Astrocyte (in vitro differentiated cells and primary cell): ENCODE measurements around the gene EID3. TPM values are rescaled to one million over a fixed set of nuclear protein-coding genes. Genes with fewer than 3 reads are reported as not detected.

Experiments
- DNase-seq: peaks from one replicate; pipeline ENCODE4 v3.0.0-alpha.2; 2010; ENCODE audit warnings: low read depth
- FAIRE-seq: peaks from 2 replicates; lab custom pipeline; 2011; peaks lifted over from hg19 to GRCh38; lab: Jason Lieb, UNC
- H2AFZ ChIP-seq: 2 replicates; pipeline ENCODE4 v1.6.0; 2012; ENCODE audit warnings: low read depth, low read length, inconsistent platforms
- H3K27ac ChIP-seq: 2 replicates; pipeline ENCODE4 v1.5.1; 2011; ENCODE audit warnings: low read depth, low read length, inconsistent platforms
- H3K27me3 ChIP-seq: 2 replicates; pipeline ENCODE4 v1.6.0; 2011; ENCODE audit warnings: low read length, inconsistent platforms; ENCODE audit not compliant: insufficient read depth
- H3K36me3 ChIP-seq: 2 replicates; pipeline ENCODE4 v1.5.1; 2011; ENCODE audit warnings: low read length, inconsistent platforms; ENCODE audit not compliant: insufficient read depth
- H3K4me1 ChIP-seq: 2 replicates; pipeline ENCODE4 v1.5.1; 2011; ENCODE audit warnings: low read length, inconsistent platforms; ENCODE audit not compliant: insufficient read depth
- H3K4me2 ChIP-seq: 2 replicates; pipeline ENCODE4 v1.6.0; 2012; ENCODE audit warnings: low read length, inconsistent platforms
- H3K4me3 ChIP-seq: 2 replicates; pipeline ENCODE4 v1.5.1; 2011; ENCODE audit warnings: low read depth, mild to moderate bottlenecking, low read length, inconsistent platforms; ENCODE audit not compliant: insufficient read depth
- H3K79me2 ChIP-seq: 2 replicates; pipeline ENCODE4 v1.6.0; 2012; ENCODE audit warnings: mild to moderate bottlenecking, low read length, inconsistent platforms; ENCODE audit not compliant: insufficient read depth
- H3K9ac ChIP-seq: 2 replicates; pipeline ENCODE4 v1.6.0; 2012; ENCODE audit warnings: mild to moderate bottlenecking, low read length, inconsistent platforms
- H3K9me3 ChIP-seq: 2 replicates; pipeline ENCODE4 v1.5.1; 2012; ENCODE audit warnings: low read depth, mild to moderate bottlenecking, low read length, inconsistent platforms; ENCODE audit not compliant: insufficient read depth
- H4K20me1 ChIP-seq: 2 replicates; pipeline ENCODE4 v1.6.0; 2012; ENCODE audit warnings: low read length, inconsistent platforms; ENCODE audit not compliant: insufficient read depth
- H3K27ac Mint-ChIP-seq: one replicate; pipeline ENCODE4 v1.8.0; 2021; ENCODE audit warnings: mild to moderate bottlenecking, mixed read lengths; ENCODE audit not compliant: unreplicated experiment
- H3K27me3 Mint-ChIP-seq: one replicate; pipeline ENCODE4 v1.8.0; 2021; ENCODE audit warnings: low read depth, mixed read lengths; ENCODE audit not compliant: unreplicated experiment
- H3K36me3 Mint-ChIP-seq: one replicate; pipeline ENCODE4 v1.8.0; 2021; ENCODE audit warnings: low read depth, mixed read lengths; ENCODE audit not compliant: unreplicated experiment
- H3K4me1 Mint-ChIP-seq: one replicate; pipeline ENCODE4 v1.8.0; 2021; ENCODE audit warnings: low read depth, mixed read lengths; ENCODE audit not compliant: unreplicated experiment
- H3K4me3 Mint-ChIP-seq: one replicate; pipeline ENCODE4 v1.8.0; 2021; ENCODE audit warnings: mild to moderate bottlenecking, moderate library complexity, mixed read lengths; ENCODE audit not compliant: unreplicated experiment
- H3K9me3 Mint-ChIP-seq: one replicate; pipeline ENCODE4 v1.8.0; 2021; ENCODE audit warnings: mild to moderate bottlenecking, mixed read lengths; ENCODE audit not compliant: unreplicated experiment
- EZH2 ChIP-seq: IDR thresholded peaks from 2 replicates; pipeline ENCODE4 v1.6.1; 2012; ENCODE audit warnings: mild to moderate bottlenecking, low read length, inconsistent platforms; ENCODE audit not compliant: insufficient read depth
- total RNA-seq: library from RNA; stranded (reverse); gene quantifications from 2 replicates; pipeline ENCODE4 v1.2.1, GENCODE V29; 2021
- TF ChIP-seq, protein P1 (sequence below): IDR thresholded peaks from 2 replicates; pipeline ENCODE4 v1.5.1; 2011; ENCODE audit warnings: low read depth, mild to moderate bottlenecking, inconsistent platforms, low read length, moderate library complexity; ENCODE audit not compliant: insufficient read depth

The EID3 gene
- total RNA-seq, 1 donor from 2014 or later: 1.9 TPM

DNA sequence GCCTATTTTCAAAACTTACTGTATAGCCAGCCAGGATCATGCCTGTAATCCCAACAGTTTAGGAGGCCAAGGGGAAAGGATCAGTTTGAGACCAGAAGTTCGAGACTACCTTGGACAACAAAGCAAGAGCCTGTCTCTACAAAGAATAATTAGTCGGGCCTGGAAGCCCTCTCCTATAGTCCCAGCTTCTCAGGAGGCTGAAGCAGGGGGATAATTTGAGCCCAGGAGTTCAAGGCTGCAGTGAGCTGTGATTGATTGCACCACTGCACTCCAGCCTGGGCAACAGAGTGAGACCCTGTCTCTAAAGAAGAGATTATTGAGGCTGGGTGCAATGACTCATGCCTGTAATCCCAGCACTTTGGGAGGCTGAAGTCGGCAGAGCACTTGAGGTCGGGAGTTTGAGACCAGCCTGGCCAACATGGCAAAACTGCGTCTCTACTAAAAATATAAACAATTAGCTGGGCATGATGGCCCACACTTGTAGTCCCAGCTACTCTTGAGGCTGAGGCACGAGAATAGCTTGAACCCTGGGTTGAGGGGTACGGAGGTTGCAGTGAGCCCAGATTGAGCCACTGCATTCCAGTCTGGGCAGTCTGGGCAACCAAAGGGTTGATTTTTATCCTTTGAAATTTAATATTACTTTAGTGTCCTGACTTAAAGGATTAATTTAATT lies 14.1 kb downstream of the EID3 start:
- Histone ChIP-seq H3K36me3 (peaks cover 80% of the 10 kb centered on the region), H3K9me3 (no peaks in the 10 kb centered on the region), H3K4me1 (no peaks in the 10 kb centered on the region), H3K4me3 (no peak overlapping the region), H3K79me2 (peaks cover 58% of the 10 kb centered on the region), H4K20me1 (peaks cover 54% of the 10 kb centered on the region), H2AFZ (no peak overlapping the region), H3K4me2 (no peak overlapping the region), H3K27me3 (no peaks in the 10 kb centered on the region), H3K27ac (no peak overlapping the region), H3K9ac (no peak overlapping the region)
- peaks cover 22% of the 10 kb centered on the region for H3K36me3 Mint-ChIP-seq
- no peak for FAIRE-seq
- H3K9me3 Mint-ChIP-seq: no peaks in the 10 kb centered on the region
- no peaks in the 10 kb centered on the region for H3K4me1 Mint-ChIP-seq
- TF ChIP-seq, protein P1, sequence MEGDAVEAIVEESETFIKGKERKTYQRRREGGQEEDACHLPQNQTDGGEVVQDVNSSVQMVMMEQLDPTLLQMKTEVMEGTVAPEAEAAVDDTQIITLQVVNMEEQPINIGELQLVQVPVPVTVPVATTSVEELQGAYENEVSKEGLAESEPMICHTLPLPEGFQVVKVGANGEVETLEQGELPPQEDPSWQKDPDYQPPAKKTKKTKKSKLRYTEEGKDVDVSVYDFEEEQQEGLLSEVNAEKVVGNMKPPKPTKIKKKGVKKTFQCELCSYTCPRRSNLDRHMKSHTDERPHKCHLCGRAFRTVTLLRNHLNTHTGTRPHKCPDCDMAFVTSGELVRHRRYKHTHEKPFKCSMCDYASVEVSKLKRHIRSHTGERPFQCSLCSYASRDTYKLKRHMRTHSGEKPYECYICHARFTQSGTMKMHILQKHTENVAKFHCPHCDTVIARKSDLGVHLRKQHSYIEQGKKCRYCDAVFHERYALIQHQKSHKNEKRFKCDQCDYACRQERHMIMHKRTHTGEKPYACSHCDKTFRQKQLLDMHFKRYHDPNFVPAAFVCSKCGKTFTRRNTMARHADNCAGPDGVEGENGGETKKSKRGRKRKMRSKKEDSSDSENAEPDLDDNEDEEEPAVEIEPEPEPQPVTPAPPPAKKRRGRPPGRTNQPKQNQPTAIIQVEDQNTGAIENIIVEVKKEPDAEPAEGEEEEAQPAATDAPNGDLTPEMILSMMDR: no peak
- no peak for TF ChIP-seq EZH2
- H3K27ac Mint-ChIP-seq: no peak overlapping the region
- H3K27me3 Mint-ChIP-seq: no peaks in the 10 kb centered on the region
- DNase-seq: no peak
- H3K4me3 Mint-ChIP-seq: no peak overlapping the region

DNA sequence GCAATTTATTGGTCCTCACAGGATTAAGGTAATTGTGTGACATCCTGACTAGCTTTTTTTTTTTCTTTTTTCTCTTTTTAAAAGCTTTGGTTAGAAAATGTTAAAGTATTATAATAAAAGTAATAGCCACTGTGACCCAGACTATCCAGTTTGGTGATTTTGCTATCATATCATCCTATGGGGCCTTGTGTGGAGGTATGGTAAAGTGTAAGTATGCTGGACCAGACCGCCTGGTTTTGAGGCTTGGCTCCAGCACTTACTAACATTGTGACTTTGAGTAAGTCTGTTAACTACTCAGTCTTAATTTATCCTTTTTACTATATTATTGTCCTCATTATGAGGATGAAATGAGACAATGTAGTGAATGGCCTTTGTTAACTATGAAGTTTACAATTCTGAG lies 15.5 kb downstream of the EID3 start:
- no peaks in the 10 kb centered on the region for H3K27me3 Mint-ChIP-seq
- H3K9me3 Mint-ChIP-seq: no peaks in the 10 kb centered on the region
- H3K4me1 ChIP-seq: no peaks in the 10 kb centered on the region
- peaks cover 67% of the 10 kb centered on the region for H3K36me3 ChIP-seq
- H2AFZ ChIP-seq: no peak overlapping the region
- FAIRE-seq (no peak), DNase-seq (no peak)
- H4K20me1 ChIP-seq: peaks cover 44% of the 10 kb centered on the region
- peaks cover 47% of the 10 kb centered on the region for H3K79me2 ChIP-seq
- H3K9ac ChIP-seq: no peak overlapping the region
- H3K27me3 ChIP-seq: no peaks in the 10 kb centered on the region
- no peak overlapping the region for H3K4me2 ChIP-seq
- no peak overlapping the region for H3K4me3 Mint-ChIP-seq
- no peak overlapping the region for H3K27ac Mint-ChIP-seq
- TF ChIP-seq, protein P1: no peak
- no peak for TF ChIP-seq EZH2
- H3K27ac ChIP-seq: no peak overlapping the region
- H3K4me1 Mint-ChIP-seq: no peaks in the 10 kb centered on the region
- H3K9me3 ChIP-seq: no peaks in the 10 kb centered on the region
- peaks cover 21% of the 10 kb centered on the region for H3K36me3 Mint-ChIP-seq
- no peak overlapping the region for H3K4me3 ChIP-seq

DNA sequence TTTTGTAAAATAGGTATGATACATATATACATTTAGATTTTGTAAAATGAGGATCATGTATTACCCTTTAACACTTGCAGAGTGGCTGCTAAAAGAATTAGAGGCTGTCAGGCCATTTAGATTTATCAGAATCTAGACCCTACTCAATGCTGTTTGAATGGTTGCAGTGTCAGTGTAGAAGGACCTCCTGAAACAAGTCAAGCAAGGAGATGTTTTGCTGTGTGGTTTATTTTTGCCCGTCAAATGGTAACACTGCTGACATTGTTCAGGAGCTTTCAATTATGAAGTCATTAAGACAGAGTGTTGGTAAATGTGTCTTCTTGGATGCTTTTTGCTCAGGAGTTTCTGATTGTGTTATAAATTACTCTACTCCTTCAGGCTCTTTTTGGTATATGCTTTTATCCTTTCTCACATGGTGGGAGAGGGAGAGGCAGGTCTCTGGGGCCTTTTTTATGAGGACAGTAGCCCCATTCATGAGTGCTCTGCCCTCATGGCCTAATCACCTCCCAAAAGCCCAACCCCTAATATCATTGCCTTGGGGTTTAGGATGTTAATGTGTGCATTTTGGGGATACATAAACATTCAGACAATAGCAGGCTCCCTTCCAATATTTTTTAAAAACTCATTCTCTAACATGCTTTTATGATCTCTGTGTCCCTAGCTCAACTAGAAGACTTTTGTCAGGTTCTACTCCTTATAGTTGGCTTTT lies 16.5 kb downstream of the EID3 start:
- Histone ChIP-seq H3K27me3 (no peaks in the 10 kb centered on the region), H3K36me3 (peaks cover 66% of the 10 kb centered on the region), H4K20me1 (peaks cover 42% of the 10 kb centered on the region), H3K4me3 (no peak overlapping the region), H3K4me2 (no peak overlapping the region), H3K9ac (no peak overlapping the region), H2AFZ (no peak overlapping the region), H3K9me3 (no peaks in the 10 kb centered on the region), H3K79me2 (peaks cover 39% of the 10 kb centered on the region), H3K4me1 (no peaks in the 10 kb centered on the region), H3K27ac (no peak overlapping the region)
- Mint-ChIP-seq H3K27me3 (no peaks in the 10 kb centered on the region), H3K27ac (no peak overlapping the region), H3K4me1 (no peaks in the 10 kb centered on the region), H3K9me3 (no peaks in the 10 kb centered on the region), H3K36me3 (peaks cover 21% of the 10 kb centered on the region), H3K4me3 (no peak overlapping the region)
- FAIRE-seq (no peak), DNase-seq (no peak)
- TF ChIP-seq, protein P1: no peak
- no peak for TF ChIP-seq EZH2
